Astrocyte of the cerebellum (primary cell): ENCODE data around the gene SHCBP1L.

Source experiments
- DNase-seq: peaks from one replicate; pipeline ENCODE4 v3.0.0-alpha.2; 2011; ENCODE audit warnings: low read depth
- H3K4me3 ChIP-seq: 2 replicates; pipeline ENCODE4 v1.5.1; 2011; ENCODE audit warnings: mild to moderate bottlenecking, low read depth, low read length, moderate library complexity
- CTCF ChIP-seq: IDR thresholded peaks from 2 replicates; pipeline ENCODE4 v1.5.1; 2012; ENCODE audit warnings: low read length, low read depth, moderate library complexity, mild to moderate bottlenecking; ENCODE audit errors: missing control alignments
- in situ Hi-C: cut with HindIII; loops from 2 replicates; pipeline ENCODE4 v1.10.0; 2017; ENCODE audit warnings: low sequenced_read_pairs

SHCBP1L gene

DNA sequence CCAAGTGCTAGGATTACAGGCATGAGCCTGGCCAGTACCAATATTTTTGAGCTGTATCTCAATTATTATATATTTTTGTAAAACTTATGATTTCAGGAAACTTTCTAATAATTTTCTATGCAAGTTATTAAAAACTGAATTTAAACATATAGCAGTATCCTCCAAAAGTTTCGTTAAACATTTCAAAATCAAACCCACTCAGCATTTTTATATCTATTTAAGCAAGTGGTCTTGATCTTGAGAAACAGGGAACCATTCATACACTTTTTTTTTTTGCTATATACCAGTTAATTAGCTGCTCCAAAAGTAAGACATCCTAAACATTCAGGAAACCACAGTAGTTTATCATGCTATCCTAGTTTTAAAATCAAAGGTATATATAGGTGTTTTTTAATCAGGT is 22.0 kb downstream of the SHCBP1L start:
- in situ Hi-C loops = no loop called here

GRCh38 chr1:182927693-182928433 is 25.1 kb downstream of the SHCBP1L start:
- in situ Hi-C loops = no loop called here

More for the DNA sequence above, 22.0 kb downstream of the SHCBP1L start:
- no peak for DNase-seq
- no peak for TF ChIP-seq CTCF
- H3K4me3 ChIP-seq = no peak overlapping the region

DNA sequence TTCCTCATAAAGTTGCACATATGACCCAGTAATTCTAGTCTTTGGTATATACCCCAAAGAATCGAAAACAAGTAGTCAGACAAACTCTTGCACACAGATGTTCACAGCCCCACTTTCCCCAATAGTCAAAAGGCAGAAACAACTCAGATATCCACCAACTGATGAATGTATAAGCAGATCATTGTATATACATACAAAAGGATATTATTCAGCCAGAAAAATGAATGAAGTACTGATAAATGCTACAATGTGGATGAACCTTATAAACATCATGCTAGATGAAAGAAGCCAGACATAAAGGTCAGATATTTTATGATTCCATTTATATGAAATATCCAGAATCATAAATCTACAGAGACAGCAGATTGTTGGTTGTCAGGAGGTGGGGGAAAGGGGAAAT is 27.3 kb downstream of the SHCBP1L start:
- no peak for TF ChIP-seq CTCF
- H3K4me3 ChIP-seq = no peak overlapping the region
- in situ Hi-C loops = no loop called here
- no peak for DNase-seq

More at GRCh38 chr1:182927693-182928433, 25.1 kb downstream of the SHCBP1L start:
- DNase-seq = no peak
- TF ChIP-seq CTCF = no peak
- no peak overlapping the region for H3K4me3 ChIP-seq

DNA sequence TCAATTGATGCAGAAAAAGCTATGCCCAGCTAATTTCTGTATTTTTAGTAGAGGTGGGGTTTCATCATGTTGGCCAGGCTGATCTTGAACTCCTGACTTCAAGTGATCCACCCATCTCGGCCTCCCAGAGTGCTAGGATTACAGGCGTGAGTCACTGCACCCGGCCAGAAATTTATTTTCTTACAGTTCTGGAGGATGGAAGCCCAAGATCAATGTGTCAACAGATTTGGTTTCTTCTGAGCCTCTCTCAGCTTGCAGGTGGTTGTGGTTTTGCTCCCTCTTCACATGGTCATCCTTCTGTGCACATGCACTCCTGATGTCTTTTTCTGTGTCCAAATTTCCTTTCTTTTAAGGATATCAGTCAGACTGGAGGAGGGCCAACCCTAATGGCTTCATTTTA is 35.6 kb downstream of the SHCBP1L start:
- no peak for TF ChIP-seq CTCF
- in situ Hi-C loops = no loop called here
- no peak overlapping the region for H3K4me3 ChIP-seq
- DNase-seq = no peak

DNA sequence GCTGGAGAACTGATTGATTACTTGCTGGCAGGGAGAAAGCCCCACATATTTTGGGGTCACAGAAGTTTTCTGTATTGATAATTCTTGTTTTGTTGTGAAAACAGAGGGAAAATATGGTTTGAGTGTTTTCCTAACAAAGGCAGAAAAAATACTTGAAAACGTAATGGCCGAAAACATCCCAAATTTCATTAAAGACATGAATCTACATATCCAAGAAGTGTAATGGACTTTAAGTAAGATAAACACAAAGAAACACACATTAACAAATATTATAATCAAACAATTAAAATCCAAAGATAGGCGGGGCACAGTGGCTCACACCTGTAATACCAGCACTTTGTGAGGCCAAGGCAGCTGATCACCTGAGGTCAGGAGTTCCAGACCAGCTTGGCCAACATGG is 39.6 kb downstream of the SHCBP1L start:
- no peak for DNase-seq
- in situ Hi-C loops = no loop called here
- TF ChIP-seq CTCF = no peak
- H3K4me3 ChIP-seq = no peak overlapping the region

DNA sequence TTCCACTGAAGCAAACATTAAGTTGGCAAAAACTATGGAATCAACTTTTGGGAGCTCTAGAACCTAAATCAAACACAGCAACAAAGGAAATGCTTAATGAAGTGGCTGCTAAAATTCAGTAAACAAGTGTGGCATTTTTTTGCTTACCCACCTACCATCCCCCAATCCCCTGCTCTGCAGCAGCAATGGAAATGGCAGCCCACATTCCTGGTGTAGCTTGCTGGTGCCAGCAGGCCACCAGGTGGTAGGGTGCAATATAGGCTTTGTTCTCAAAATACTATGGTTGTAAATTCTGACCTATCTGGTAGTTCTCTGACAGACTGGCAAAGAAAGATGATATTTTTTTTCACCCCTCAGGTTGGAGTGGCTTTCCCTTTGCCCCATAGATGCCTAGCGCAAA is 42.8 kb downstream of the SHCBP1L start:
- in situ Hi-C loops = no loop called here
- no peak for DNase-seq
- no peak overlapping the region for H3K4me3 ChIP-seq
- TF ChIP-seq CTCF = no peak
